Keratinocyte (primary cell): ENCODE results near the gene KIF13A. TPM values are rescaled to one million over a fixed set of nuclear protein-coding genes. Genes with fewer than 3 reads are reported as not detected.

Source experiments
- DNase-seq: peaks from one replicate; pipeline ENCODE4 v3.0.0-alpha.2; 2011; ENCODE audit warnings: low read depth, missing footprints, low spot score
- FAIRE-seq: peaks from 2 replicates; lab custom pipeline; 2011; peaks lifted over from hg19 to GRCh38; lab: Jason Lieb, UNC
- H2AFZ ChIP-seq: 2 replicates; pipeline ENCODE4 v1.6.0; 2012; ENCODE audit warnings: low read length, control low read depth, inconsistent platforms; ENCODE audit not compliant: control insufficient read depth
- H3K27ac ChIP-seq: 2 replicates; pipeline ENCODE4 v1.5.1; 2011; ENCODE audit warnings: low read length; ENCODE audit not compliant: control insufficient read depth, insufficient read depth
- H3K27me3 ChIP-seq: 3 replicates; pipeline ENCODE4 v1.6.0; 2011; ENCODE audit warnings: low read length; ENCODE audit not compliant: control insufficient read depth, insufficient read depth; ENCODE audit errors: extremely low read depth
- H3K36me3 ChIP-seq, 2 experiments: 2 replicates in 1 of 2; 3 replicates in 1 of 2; pipeline ENCODE4 v1.5.1; 2011; ENCODE audit warnings: low read length in 2 of 2, mild to moderate bottlenecking in 1 of 2; ENCODE audit not compliant: control insufficient read depth in 2 of 2, insufficient read depth in 2 of 2; ENCODE audit errors: extremely low read depth in 1 of 2
- H3K4me1 ChIP-seq: 3 replicates; pipeline ENCODE4 v1.5.1; 2011; ENCODE audit warnings: low read length; ENCODE audit not compliant: control insufficient read depth, insufficient read depth; ENCODE audit errors: extremely low read depth
- H3K4me2 ChIP-seq: 3 replicates; pipeline ENCODE4 v1.6.0; 2011; ENCODE audit warnings: low read depth, low read length; ENCODE audit not compliant: control insufficient read depth, insufficient read depth; ENCODE audit errors: extremely low read depth
- H3K4me3 ChIP-seq, 3 experiments: fragments of 200-600 bp in 1 of 3; sonication (generic) in 1 of 3; 2 replicates in 2 of 3; 3 replicates in 1 of 3; pipeline ENCODE4 v1.5.1; 2011 to 2016; ENCODE audit warnings: low read length in 3 of 3, mild to moderate bottlenecking in 3 of 3, control low read depth in 2 of 3, inconsistent platforms in 1 of 3, low read depth in 1 of 3, mixed read lengths in 1 of 3, mixed run types in 1 of 3, moderate library complexity in 1 of 3; ENCODE audit not compliant: control insufficient read depth in 2 of 3, insufficient read depth in 2 of 3; ENCODE audit errors: extremely low read depth in 1 of 3
- H3K79me2 ChIP-seq: 2 replicates; pipeline ENCODE4 v1.6.0; 2012; ENCODE audit warnings: low read length; ENCODE audit not compliant: control insufficient read depth, insufficient read depth
- H3K9ac ChIP-seq: 3 replicates; pipeline ENCODE4 v1.6.0; 2011; ENCODE audit warnings: low read length; ENCODE audit not compliant: control insufficient read depth, insufficient read depth; ENCODE audit errors: extremely low read depth
- H3K9me1 ChIP-seq: 3 replicates; pipeline ENCODE4 v1.6.0; 2011; ENCODE audit warnings: low read length; ENCODE audit not compliant: control insufficient read depth, insufficient read depth; ENCODE audit errors: extremely low read depth
- H3K9me3 ChIP-seq: 2 replicates; pipeline ENCODE4 v1.5.1; 2012; ENCODE audit warnings: low read depth, low read length; ENCODE audit not compliant: control insufficient read depth
- H4K20me1 ChIP-seq: 3 replicates; pipeline ENCODE4 v1.6.0; 2011; ENCODE audit warnings: low read length; ENCODE audit not compliant: control insufficient read depth, insufficient read depth; ENCODE audit errors: extremely low read depth
- CTCF ChIP-seq, 3 experiments: IDR thresholded peaks in 1 of 3; conservative IDR thresholded peaks in 1 of 3; optimal IDR thresholded peaks in 1 of 3; 2 replicates in 2 of 3; 3 replicates in 1 of 3; pipeline versions ENCODE3 to v1.5.1; 2011; ENCODE audit warnings: low read length in 3 of 3, mild to moderate bottlenecking in 3 of 3, moderate library complexity in 2 of 3, control low read depth in 1 of 3, inconsistent platforms in 1 of 3; ENCODE audit not compliant: insufficient read depth in 2 of 3; ENCODE audit errors: extremely low read depth in 1 of 3
- EZH2 ChIP-seq: IDR thresholded peaks from one replicate; pipeline ENCODE4 v1.6.1; 2012; ENCODE audit warnings: inconsistent platforms, mild to moderate bottlenecking, low read length, moderate library complexity
- dilution Hi-C: fragments of 300-500 bp; cut with MboI; formaldehyde crosslinking; loops from one replicate; pipeline ENCODE4 v1.7.0; 2020; ENCODE audit warnings: low sequenced_read_pairs; ENCODE audit not compliant: extremely low pct_ligation_motif_present
- polyA plus RNA-seq, 5 experiments: library from polyadenylated mRNA; depleted of rRNA in 3 of 5; stranded (reverse) in 3 of 5; stranded (forward) in 1 of 5; unstranded in 1 of 5; fragments of >200 nt; gene quantifications; 1 replicate in 1 of 5; 2 replicates in 3 of 5; 3 replicates in 1 of 5; pipeline versions ENCODE4 v1.2.1 to v1.2.3, GENCODE V29; 2011 to 2012; ENCODE audit warnings: missing spikeins in 2 of 5, low read depth in 1 of 5, low replicate concordance in 1 of 5

The KIF13A gene
- polyA plus RNA-seq, 1 donor (not counting 4 experiments of a cell fraction or from before 2014, with no cell fraction given) = 96.2 TPM

- peaks cover 4% of the 10 kb centered on the region for H4K20me1 ChIP-seq
- peaks cover 3 to 23% of the 10 kb centered on the region in 2 experiments for H3K36me3 ChIP-seq
- H3K9ac ChIP-seq = peak overlapping the region; percentile 46
- no peaks in the 10 kb centered on the region for H3K9me3 ChIP-seq
- peaks cover 88% of the 10 kb centered on the region for H3K79me2 ChIP-seq
- H3K27me3 ChIP-seq = no peaks in the 10 kb centered on the region
- peak; percentile 79 for DNase-seq
- H3K4me2 ChIP-seq = peak overlapping the region; percentile 39
- no peak overlapping the region for H2AFZ ChIP-seq
- no peak for TF ChIP-seq CTCF (optimal IDR thresholded peaks at IDR 0.05 in 1 of 3, IDR thresholded peaks at IDR 0.05 in 1 of 3, conservative IDR thresholded peaks at IDR 0.05 in 1 of 3; ENCODE audit: extremely low read depth in 1 of 3, insufficient read depth in 2 of 3, low read length in 3 of 3)
- TF ChIP-seq EZH2 = no peak
- H3K4me3 ChIP-seq = peak overlapping the region in 2 of 3 experiments; percentile 7 to 36
- dilution Hi-C loops = no loop called here
- FAIRE-seq = peak; percentile 95
- peaks cover 42% of the 10 kb centered on the region for H3K4me1 ChIP-seq
- no peaks in the 10 kb centered on the region for H3K9me1 ChIP-seq
- H3K27ac ChIP-seq = peak overlapping the region; percentile 78
Measured at GRCh38 chr6:17962436-17963031, 24.9 kb downstream of the KIF13A start.

GRCh38 chr6:17959302-17959701 lies 28.1 kb downstream of the KIF13A start:
- FAIRE-seq (no peak), DNase-seq (no peak)
- Histone ChIP-seq H3K27me3 (no peaks in the 10 kb centered on the region), H3K4me2 (no peak overlapping the region), H3K9me3 (no peaks in the 10 kb centered on the region), H3K36me3 (peaks cover 3 to 23% of the 10 kb centered on the region in 2 experiments), H3K4me1 (peaks cover 26% of the 10 kb centered on the region), H3K9me1 (no peaks in the 10 kb centered on the region), H3K4me3 (no peak overlapping the region), H3K9ac (no peak overlapping the region), H2AFZ (no peak overlapping the region), H3K27ac (no peak overlapping the region), H4K20me1 (peaks cover 4% of the 10 kb centered on the region), H3K79me2 (peaks cover 88% of the 10 kb centered on the region)
- TF ChIP-seq CTCF (optimal IDR thresholded peaks at IDR 0.05 in 1 of 3, IDR thresholded peaks at IDR 0.05 in 1 of 3, conservative IDR thresholded peaks at IDR 0.05 in 1 of 3; ENCODE audit: extremely low read depth in 1 of 3, insufficient read depth in 2 of 3, low read length in 3 of 3) (no peak), EZH2 (no peak)
- dilution Hi-C loops = no loop called here
